ENCODE data around the gene DYNLL1. TPM values are rescaled to one million over a fixed set of nuclear protein-coding genes. Genes with fewer than 3 reads are reported as not detected.

Gene DYNLL1
- total and polyA plus RNA-seq, 2 of the 13 experiments (the other 11 are each of a cell fraction or from before 2014, with no cell fraction given): 271 to 294 TPM

DNA sequence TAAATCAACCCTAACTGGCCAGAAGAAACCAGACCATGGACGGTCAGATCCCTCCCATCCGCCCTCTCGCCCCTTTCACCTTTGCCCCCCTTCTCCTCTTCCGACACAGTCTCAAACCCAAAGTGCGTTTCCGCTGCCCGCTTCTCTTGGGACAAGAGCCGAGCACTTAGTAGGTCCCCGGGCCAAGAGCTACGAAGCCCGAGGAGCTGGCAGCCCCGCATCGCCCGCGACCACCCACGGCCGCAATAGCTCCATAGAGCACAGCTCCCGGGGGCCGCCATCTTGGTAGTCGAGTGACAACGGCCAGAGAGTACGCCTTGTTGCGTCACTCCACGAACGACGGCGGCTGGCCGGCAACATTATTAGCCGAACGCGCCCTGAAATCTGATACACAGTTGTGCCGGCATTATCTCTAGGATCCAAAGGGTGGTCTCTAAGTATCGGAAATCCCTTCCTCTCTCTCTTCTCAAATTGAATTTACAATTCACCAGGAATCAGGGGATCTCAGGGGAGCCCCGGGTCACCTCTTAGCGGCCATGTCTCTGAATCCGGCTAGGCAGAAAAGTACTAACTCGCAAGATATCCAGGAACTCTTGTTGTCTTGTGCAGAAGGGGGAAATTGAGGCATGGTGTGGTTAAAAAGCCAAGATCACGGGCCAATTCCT is 33.1 kb downstream of the DYNLL1 start, which contains the start of gene COQ5 (continued):
- TF ChIP-seq ATRX (CRISPR knock-in tag; IDR thresholded peaks at IDR 0.05; ENCODE audit: borderline replicate concordance): no peak
- no peak; the same call in 1 of the 2 replicates for TF ChIP-seq ZMAT3 (CRISPR knock-in tag; conservative IDR thresholded peaks at IDR 0.05)
- no peak for TF ChIP-seq ZNF484 (CRISPR knock-in tag; IDR thresholded peaks at IDR 0.05; ENCODE audit: borderline replicate concordance, low read depth)
- no peak for TF ChIP-seq MAFK (conservative IDR thresholded peaks at IDR 0.05 in 1 of 2, IDR thresholded peaks at IDR 0.05 in 1 of 2; ENCODE audit: low read length in 2 of 2)
- no peak for TF ChIP-seq ZNF747 (CRISPR knock-in tag; IDR thresholded peaks at IDR 0.05; ENCODE audit: borderline replicate concordance)
- TF ChIP-seq ZNF737 (CRISPR knock-in tag; IDR thresholded peaks at IDR 0.05; ENCODE audit: borderline replicate concordance): peak; percentile 90; the same call in 1 of the 2 replicates
- TF ChIP-seq HNRNPLL (IDR thresholded peaks at IDR 0.05; ENCODE audit: low read depth, low read length, poor library complexity, severe bottlenecking): peak; percentile 69
- peak; percentile 87 for TF ChIP-seq ZBTB38 (CRISPR knock-in tag; IDR thresholded peaks at IDR 0.05)
- TF ChIP-seq ZNF282 (IDR thresholded peaks at IDR 0.05; ENCODE audit: partially characterized antibody): no peak
- 0 out of 2 replicates have a peak, but pooled peaks have one; percentile 70 for TF ChIP-seq GZF1 (CRISPR knock-in tag; IDR thresholded peaks at IDR 0.05)
- TF ChIP-seq, protein P1, sequence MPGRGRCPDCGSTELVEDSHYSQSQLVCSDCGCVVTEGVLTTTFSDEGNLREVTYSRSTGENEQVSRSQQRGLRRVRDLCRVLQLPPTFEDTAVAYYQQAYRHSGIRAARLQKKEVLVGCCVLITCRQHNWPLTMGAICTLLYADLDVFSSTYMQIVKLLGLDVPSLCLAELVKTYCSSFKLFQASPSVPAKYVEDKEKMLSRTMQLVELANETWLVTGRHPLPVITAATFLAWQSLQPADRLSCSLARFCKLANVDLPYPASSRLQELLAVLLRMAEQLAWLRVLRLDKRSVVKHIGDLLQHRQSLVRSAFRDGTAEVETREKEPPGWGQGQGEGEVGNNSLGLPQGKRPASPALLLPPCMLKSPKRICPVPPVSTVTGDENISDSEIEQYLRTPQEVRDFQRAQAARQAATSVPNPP (CRISPR knock-in tag; IDR thresholded peaks at IDR 0.05): no peak
- 0 out of 2 replicates have a peak, but pooled peaks have one; percentile 59 for TF ChIP-seq ZNF589 (CRISPR knock-in tag; conservative IDR thresholded peaks at IDR 0.05)
- TF ChIP-seq HNF4G (IDR thresholded peaks at IDR 0.05; ENCODE audit: borderline replicate concordance, low read depth, low read length): peak; percentile 66
- peak; percentile 48; the same call in 1 of the 2 replicates for TF ChIP-seq HNF4G (CRISPR knock-in tag; IDR thresholded peaks at IDR 0.05; ENCODE audit: borderline replicate concordance, low read depth)
- TF ChIP-seq ARNT2 (CRISPR knock-in tag; IDR thresholded peaks at IDR 0.05; ENCODE audit: low read depth): peak; percentile 74
- no peak for TF ChIP-seq ZFP41 (CRISPR knock-in tag; IDR thresholded peaks at IDR 0.05; ENCODE audit: borderline replicate concordance)
- no peak for TF ChIP-seq SATB2 (CRISPR knock-in tag; IDR thresholded peaks at IDR 0.05)
- peak; percentile 84 for TF ChIP-seq HDAC1 (CRISPR knock-in tag; IDR thresholded peaks at IDR 0.05)
- TF ChIP-seq FOXK2 (IDR thresholded peaks at IDR 0.05): no peak
- TF ChIP-seq GPN1 (CRISPR knock-in tag; IDR thresholded peaks at IDR 0.05; ENCODE audit: borderline replicate concordance): no peak
